SJSA1 (cell line): Measurements from ENCODE around the gene MACO1. TPM values are rescaled to one million over a fixed set of nuclear protein-coding genes. Genes with fewer than 3 reads are reported as not detected.

ENCODE experiments used
- DNase-seq, 2 experiments: peaks; one replicate each; pipeline ENCODE4 v3.0.0-alpha.2; 2015 to 2020; ENCODE audit warnings: low spot score in 2 of 2, low read depth in 1 of 2
- H3K27ac ChIP-seq: fragments of 250-450 bp; sonication (Bioruptor Pico); 2 replicates; pipeline ENCODE4 v1.5.1; 2020; ENCODE audit warnings: mild to moderate bottlenecking, moderate library complexity
- H3K27me3 ChIP-seq: fragments of 250-450 bp; sonication (Bioruptor Pico); replicated peaks from 2 replicates; pipeline ENCODE4 v1.5.1; 2020; ENCODE audit warnings: mild to moderate bottlenecking, moderate library complexity
- H3K36me3 ChIP-seq: fragments of 250-450 bp; sonication (Bioruptor Pico); 2 replicates; pipeline ENCODE4 v1.5.1; 2020; ENCODE audit warnings: mild to moderate bottlenecking
- H3K4me1 ChIP-seq: fragments of 250-450 bp; sonication (Bioruptor Pico); replicated peaks from 2 replicates; pipeline ENCODE4 v1.6.1; 2021; ENCODE audit warnings: mild to moderate bottlenecking
- H3K4me3 ChIP-seq: fragments of 250-450 bp; sonication (Bioruptor Pico); 2 replicates; pipeline ENCODE4 v1.5.1; 2020; ENCODE audit warnings: mild to moderate bottlenecking
- H3K9me3 ChIP-seq: fragments of 250-450 bp; sonication (Bioruptor Pico); replicated peaks from 2 replicates; pipeline ENCODE4 v1.5.1; 2020; ENCODE audit warnings: mild to moderate bottlenecking
- total RNA-seq: library from RNA; depleted of rRNA; stranded (reverse); fragments of >200 nt; shearing (Covaris generic); gene quantifications from 2 replicates; pipeline ENCODE4 v1.2.3, GENCODE V29; 2014

Gene MACO1
- total RNA-seq, 1 experiment from 2014 or later: 17.6 TPM

- H3K27me3 ChIP-seq: no peaks in the 10 kb centered on the region
- DNase-seq: no peak
- no peaks in the 10 kb centered on the region for H3K36me3 ChIP-seq
- no peak overlapping the region for H3K27ac ChIP-seq
- no peak overlapping the region for H3K4me3 ChIP-seq
- no peaks in the 10 kb centered on the region for H3K4me1 ChIP-seq
- no peaks in the 10 kb centered on the region for H3K9me3 ChIP-seq
Observed at GRCh38 chr1:25523542-25523941, 92.8 kb downstream of the MACO1 start.

- Histone ChIP-seq H3K27ac (no peak overlapping the region), H3K4me3 (no peak overlapping the region), H3K9me3 (no peaks in the 10 kb centered on the region), H3K27me3 (no peaks in the 10 kb centered on the region), H3K4me1 (no peaks in the 10 kb centered on the region), H3K36me3 (no peaks in the 10 kb centered on the region)
- DNase-seq: no peak
Observed at GRCh38 chr1:25524568-25525360, 94.1 kb downstream of the MACO1 start.

- H3K36me3 ChIP-seq: no peaks in the 10 kb centered on the region
- no peak for DNase-seq
- H3K4me1 ChIP-seq: no peaks in the 10 kb centered on the region
- H3K27me3 ChIP-seq: no peaks in the 10 kb centered on the region
- no peak overlapping the region for H3K27ac ChIP-seq
- no peaks in the 10 kb centered on the region for H3K9me3 ChIP-seq
- H3K4me3 ChIP-seq: no peak overlapping the region
Observed at GRCh38 chr1:25525361-25525688, 94.6 kb downstream of the MACO1 start.

GRCh38 chr1:25526753-25527152 lies 96.1 kb downstream of the MACO1 start:
- H3K9me3 ChIP-seq: no peaks in the 10 kb centered on the region

GRCh38 chr1:25527226-25527846 lies 96.6 kb downstream of the MACO1 start:
- Histone ChIP-seq H3K9me3 (no peaks in the 10 kb centered on the region), H3K4me1 (no peaks in the 10 kb centered on the region), H3K27ac (no peak overlapping the region), H3K27me3 (no peaks in the 10 kb centered on the region), H3K4me3 (no peak overlapping the region), H3K36me3 (no peaks in the 10 kb centered on the region)
- DNase-seq: no peak

More at GRCh38 chr1:25526753-25527152, 96.1 kb downstream of the MACO1 start:
- DNase-seq: no peak
- Histone ChIP-seq H3K27me3 (no peaks in the 10 kb centered on the region), H3K4me1 (no peaks in the 10 kb centered on the region), H3K27ac (no peak overlapping the region), H3K36me3 (no peaks in the 10 kb centered on the region), H3K4me3 (no peak overlapping the region)

GRCh38 chr1:25527946-25528595 lies 97.4 kb downstream of the MACO1 start:
- no peaks in the 10 kb centered on the region for H3K4me1 ChIP-seq
- H3K36me3 ChIP-seq: no peaks in the 10 kb centered on the region
- no peaks in the 10 kb centered on the region for H3K9me3 ChIP-seq
- DNase-seq: no peak
- no peak overlapping the region for H3K27ac ChIP-seq
- no peak overlapping the region for H3K4me3 ChIP-seq
- H3K27me3 ChIP-seq: no peaks in the 10 kb centered on the region

GRCh38 chr1:25528881-25529517 lies 98.3 kb downstream of the MACO1 start:
- no peak overlapping the region for H3K27ac ChIP-seq
- H3K9me3 ChIP-seq: no peaks in the 10 kb centered on the region
- DNase-seq: no peak
- no peak overlapping the region for H3K4me3 ChIP-seq
- no peaks in the 10 kb centered on the region for H3K4me1 ChIP-seq
- no peaks in the 10 kb centered on the region for H3K36me3 ChIP-seq
- no peaks in the 10 kb centered on the region for H3K27me3 ChIP-seq

GRCh38 chr1:25529518-25530185 lies 99.0 kb downstream of the MACO1 start:
- no peaks in the 10 kb centered on the region for H3K9me3 ChIP-seq
- H3K27ac ChIP-seq: no peak overlapping the region
- no peaks in the 10 kb centered on the region for H3K4me1 ChIP-seq
- H3K27me3 ChIP-seq: no peaks in the 10 kb centered on the region
- H3K4me3 ChIP-seq: no peak overlapping the region
- DNase-seq: no peak
- no peaks in the 10 kb centered on the region for H3K36me3 ChIP-seq

- H3K36me3 ChIP-seq: no peaks in the 10 kb centered on the region
- no peak for DNase-seq
- no peaks in the 10 kb centered on the region for H3K9me3 ChIP-seq
- no peaks in the 10 kb centered on the region for H3K27me3 ChIP-seq
- no peak overlapping the region for H3K27ac ChIP-seq
- H3K4me3 ChIP-seq: no peak overlapping the region
- H3K4me1 ChIP-seq: no peaks in the 10 kb centered on the region
Observed at GRCh38 chr1:25530186-25531081, 99.7 kb downstream of the MACO1 start.

GRCh38 chr1:25531082-25531461 lies 100.4 kb downstream of the MACO1 start:
- Histone ChIP-seq H3K4me3 (no peak overlapping the region), H3K9me3 (no peaks in the 10 kb centered on the region), H3K27me3 (no peaks in the 10 kb centered on the region), H3K27ac (no peak overlapping the region), H3K36me3 (no peaks in the 10 kb centered on the region), H3K4me1 (no peaks in the 10 kb centered on the region)
- no peak for DNase-seq

GRCh38 chr1:25532970-25533369 lies 102.3 kb downstream of the MACO1 start:
- Histone ChIP-seq H3K36me3 (no peaks in the 10 kb centered on the region), H3K27me3 (no peaks in the 10 kb centered on the region), H3K4me3 (no peak overlapping the region), H3K27ac (no peak overlapping the region), H3K4me1 (no peaks in the 10 kb centered on the region), H3K9me3 (no peaks in the 10 kb centered on the region)
- no peak for DNase-seq

- no peaks in the 10 kb centered on the region for H3K36me3 ChIP-seq
- H3K4me1 ChIP-seq: no peaks in the 10 kb centered on the region
- H3K9me3 ChIP-seq: no peaks in the 10 kb centered on the region
- no peak for DNase-seq
- H3K27me3 ChIP-seq: no peaks in the 10 kb centered on the region
- no peak overlapping the region for H3K4me3 ChIP-seq
- no peak overlapping the region for H3K27ac ChIP-seq
Observed at GRCh38 chr1:25533775-25534409, 103.2 kb downstream of the MACO1 start.
